Measurements from ENCODE around the gene SPATA31A3.
"Not testable (repeated sequence)": the region's sequence is repeated elsewhere in the genome, so short reads cannot be mapped to it uniquely, and the experiment has no call there.

SPATA31A3 gene

GRCh38 chr9:66992450-66992849, at the start of gene SPATA31A3:
Gene SPATA31A3, minus strand, starts transcription at chr9:66992550. Its CDS starts 29 bp downstream, at chr9:66992521.
- DNase-seq (ENCODE audit: low read depth): not testable (repeated sequence)

GRCh38 chr9:66952576-66952975, 39.8 kb downstream of the SPATA31A3 start:
- DNase-seq (ENCODE audit: low read depth): not testable (repeated sequence)

GRCh38 chr9:66942400-66943155, 49.8 kb downstream of the SPATA31A3 start:
- DNase-seq (ENCODE audit: low read depth): not testable (repeated sequence)

- DNase-seq (ENCODE audit: low read depth): not testable (repeated sequence)
Observed at GRCh38 chr9:66939878-66940830, 52.2 kb downstream of the SPATA31A3 start.

- DNase-seq (ENCODE audit: low read depth): not testable (repeated sequence)
Observed at GRCh38 chr9:66938322-66938721, 54.0 kb downstream of the SPATA31A3 start.

- not testable (repeated sequence) for DNase-seq (ENCODE audit: low read depth)
Observed at GRCh38 chr9:66937662-66938061, 54.7 kb downstream of the SPATA31A3 start.

Measured in T-helper 22 cell (primary cell).